GM19372 (cell line): ENCODE data around the gene EPHB1.

ENCODE experiments used
- ATAC-seq: cut with Tn5 transposase; IDR thresholded peaks from one replicate; pipeline ENCODE4 v1.9.1; 2021; ENCODE audit warnings: mild to moderate bottlenecking, low read depth, moderate library complexity; ENCODE audit not compliant: unreplicated experiment

The EPHB1 gene

DNA sequence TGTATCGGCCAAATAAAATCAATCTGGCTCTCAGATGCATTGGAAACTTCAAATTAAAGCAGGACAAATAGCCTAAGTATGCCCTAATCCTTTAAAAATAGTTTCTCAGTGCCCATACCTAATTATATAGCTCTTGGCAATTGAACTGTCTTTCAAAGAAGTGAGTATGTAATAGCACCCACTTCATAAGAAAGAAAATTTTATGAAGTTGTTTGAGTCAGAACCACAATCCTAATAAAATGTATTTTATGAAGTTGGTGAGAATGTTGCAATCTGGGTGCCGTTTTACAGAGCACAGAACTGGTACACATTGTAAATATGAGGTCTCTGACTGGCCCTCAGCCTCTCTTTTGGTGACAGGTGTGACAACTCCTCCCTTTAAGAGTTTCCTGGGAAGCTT lies 45.4 kb downstream of the EPHB1 start:
- no peak for ATAC-seq

DNA sequence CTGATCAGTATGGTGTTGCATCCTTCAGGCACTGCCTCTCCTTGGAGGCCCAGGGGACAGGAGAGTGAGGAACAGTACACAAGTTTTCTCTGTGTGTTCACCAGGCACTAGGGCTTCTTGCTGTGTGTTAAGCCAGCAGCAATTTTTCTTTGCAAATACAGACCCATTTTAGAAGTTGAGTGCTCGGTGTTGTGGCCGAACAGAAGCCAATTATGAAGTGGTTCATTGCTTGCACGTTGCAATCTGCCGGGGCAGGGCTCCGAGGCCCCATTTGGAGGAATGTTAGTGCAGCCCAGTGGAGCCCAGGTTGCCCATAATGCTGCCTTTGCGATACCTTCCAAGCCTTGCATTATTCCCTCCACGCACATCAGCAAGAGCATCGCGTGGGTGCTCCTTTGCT lies 51.0 kb downstream of the EPHB1 start:
- no peak for ATAC-seq

DNA sequence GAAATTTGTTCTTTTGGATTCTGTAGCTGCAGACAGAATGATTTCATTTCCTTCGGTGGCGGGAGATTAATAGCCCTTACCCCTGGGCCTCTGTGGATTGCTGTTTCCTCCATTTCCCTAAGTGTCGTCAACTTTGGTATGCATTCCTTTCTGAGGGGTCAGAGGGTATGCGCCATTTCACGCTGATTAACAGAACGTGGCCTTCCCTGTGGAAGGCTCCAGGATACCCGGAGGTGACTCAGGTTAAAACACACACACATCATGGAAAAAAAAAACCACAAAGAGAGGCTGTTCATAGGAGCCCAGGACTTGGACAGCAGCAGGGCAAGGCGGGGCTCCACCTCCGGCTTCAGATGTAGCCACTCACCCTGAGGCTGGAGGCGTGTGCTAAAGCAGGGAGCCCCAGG lies 51.9 kb downstream of the EPHB1 start:
- no peak for ATAC-seq

DNA sequence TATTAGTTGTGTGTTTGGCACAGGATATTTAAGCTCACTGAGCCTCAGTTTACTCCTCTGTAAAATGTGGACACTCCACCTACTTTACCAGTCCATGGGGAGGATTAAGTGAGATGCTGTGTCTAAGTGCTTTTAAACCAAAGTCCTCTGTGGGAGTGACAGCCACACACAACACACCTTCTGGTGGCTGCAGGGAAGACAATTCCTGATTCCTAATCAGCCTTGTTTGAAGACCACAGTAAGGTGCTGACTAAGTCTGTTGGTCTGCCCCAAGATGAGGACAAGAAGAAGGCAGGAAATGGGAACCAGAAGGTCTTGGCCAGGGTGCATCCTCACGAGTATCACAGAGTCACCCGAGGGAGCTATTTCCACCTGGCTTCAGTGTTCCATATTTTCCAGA lies 52.3 kb downstream of the EPHB1 start:
- no peak for ATAC-seq

DNA sequence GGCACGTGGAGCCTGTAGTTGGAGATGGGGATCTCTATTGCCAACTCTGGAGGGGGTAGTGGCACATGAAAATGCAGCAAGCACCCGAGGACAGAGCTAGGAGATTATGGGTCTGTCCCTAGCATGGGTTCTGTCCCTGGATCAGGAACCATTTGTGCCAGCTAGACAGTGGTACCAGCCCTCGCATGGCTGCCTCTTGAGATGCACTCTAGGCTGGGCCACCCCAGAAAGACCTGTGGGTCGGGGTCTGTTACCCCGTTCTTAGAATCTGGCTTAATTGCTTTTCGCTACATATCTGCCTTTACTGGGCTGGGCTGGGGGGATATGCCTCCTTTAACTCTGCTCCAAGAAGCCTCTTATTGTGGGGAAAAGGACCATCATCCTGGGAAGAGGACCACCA lies 54.5 kb downstream of the EPHB1 start:
- no peak for ATAC-seq

DNA sequence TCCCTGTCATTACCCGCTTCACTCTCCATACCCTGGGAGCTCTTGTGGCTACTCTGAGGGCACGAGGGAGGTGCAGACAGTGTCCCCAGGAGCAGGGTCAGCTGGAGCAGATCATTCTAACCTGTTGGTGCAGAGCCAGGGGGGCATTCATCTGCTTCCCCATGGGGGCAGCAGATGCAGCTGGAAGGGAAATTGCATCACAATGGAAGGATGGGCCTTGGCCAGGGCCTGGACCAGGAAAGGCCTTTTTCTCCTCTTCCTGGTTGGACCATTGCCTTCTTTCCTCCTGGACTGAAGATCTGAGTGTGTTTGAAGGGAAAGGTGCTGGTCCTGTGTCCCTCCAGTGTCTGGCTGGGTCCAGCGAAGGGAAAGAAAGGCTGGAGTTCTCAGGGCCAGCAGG lies 55.7 kb downstream of the EPHB1 start:
- ATAC-seq, result no peak

GRCh38 chr3:134852132-134852531 lies 57.1 kb downstream of the EPHB1 start:
- ATAC-seq, result no peak

DNA sequence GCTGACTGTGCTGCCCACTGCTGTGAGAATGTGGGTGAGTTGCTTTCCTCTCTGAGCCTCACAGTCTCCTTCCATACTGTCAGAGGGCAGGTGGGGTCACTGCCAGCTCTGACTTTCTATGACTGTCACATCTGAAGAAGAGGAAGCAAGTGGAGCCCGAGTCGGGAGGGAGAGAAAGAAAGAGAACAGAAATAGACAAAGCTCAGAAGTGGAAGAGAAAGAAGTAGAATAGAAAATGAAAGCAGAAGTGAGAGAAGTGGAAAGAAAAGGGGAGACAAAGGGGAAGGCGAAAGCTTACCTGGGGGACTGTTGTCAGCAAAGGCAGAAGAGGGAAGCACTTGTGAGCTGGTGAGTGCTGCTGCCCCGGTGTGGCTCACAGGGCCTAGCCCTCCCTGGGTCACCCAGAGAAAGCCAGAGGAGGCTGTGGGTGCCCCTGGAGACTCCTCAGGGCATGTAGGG lies 57.9 kb downstream of the EPHB1 start:
- peak; percentile 96 for ATAC-seq

DNA sequence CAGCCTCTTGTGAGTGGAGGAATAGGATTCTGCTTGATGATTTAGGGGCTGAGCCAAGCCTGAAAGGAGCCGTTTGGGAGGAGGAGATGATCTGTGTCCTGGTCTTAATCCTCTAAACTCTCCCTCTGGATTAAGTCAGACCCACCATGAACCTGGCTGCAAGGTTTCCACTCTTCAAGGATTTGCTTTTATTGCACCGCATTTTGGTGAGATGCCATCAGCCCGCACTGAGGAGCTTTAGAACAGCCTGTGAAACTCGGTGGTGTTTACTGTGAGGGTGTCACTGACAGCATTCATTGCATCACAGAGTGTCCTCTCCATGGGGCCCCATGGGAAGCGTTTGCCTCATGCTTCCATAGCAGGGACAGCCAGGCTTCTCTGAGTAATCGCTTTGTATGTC lies 59.2 kb downstream of the EPHB1 start:
- no peak for ATAC-seq

DNA sequence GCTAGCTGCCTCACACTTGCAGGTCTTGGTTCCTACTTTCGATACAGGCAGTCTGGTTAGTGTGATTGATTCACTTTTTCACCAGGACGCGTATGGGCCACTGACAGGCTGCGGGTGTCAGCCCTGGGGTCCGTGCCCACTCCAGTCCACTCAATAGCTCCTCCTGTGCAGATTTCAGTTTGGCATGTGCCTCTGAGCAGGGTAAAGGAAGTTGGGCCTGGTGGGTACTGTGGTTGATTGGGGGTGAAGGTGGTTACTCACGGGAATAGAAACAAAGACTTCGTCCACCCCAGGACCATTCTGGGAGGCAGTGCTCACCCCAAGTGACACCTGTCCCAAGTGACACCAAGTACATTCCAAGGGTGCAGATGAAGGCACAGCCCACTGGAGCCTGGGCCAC lies 62.3 kb downstream of the EPHB1 start:
- ATAC-seq, result no peak

DNA sequence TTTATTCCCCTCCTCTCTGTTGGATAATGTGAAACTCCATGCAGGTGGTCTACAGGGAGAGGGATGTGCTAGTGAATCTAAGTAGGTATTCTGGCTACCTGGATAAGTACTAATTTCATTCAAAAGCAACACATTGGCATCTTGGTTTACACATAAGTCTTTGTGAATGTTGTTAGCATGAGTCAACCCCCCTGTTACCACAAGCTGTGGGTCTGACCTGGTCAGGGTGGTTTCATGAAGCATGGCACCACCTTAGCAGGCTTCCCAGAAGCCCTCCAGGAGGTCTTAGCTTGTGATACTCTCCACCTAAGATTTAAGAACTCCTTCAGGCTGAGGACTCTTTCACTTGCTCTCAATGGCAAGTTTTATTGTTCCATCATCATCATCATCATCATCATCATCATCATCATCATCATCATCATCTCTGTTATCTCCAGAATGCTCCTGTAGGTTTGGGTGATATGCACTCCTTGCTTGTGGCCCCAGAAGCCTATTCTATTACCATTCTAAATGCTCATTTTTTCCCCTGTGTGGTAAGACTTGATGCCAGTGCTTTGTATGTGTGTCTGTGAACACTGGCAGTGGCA lies 62.8 kb downstream of the EPHB1 start:
- no peak for ATAC-seq

- no peak for ATAC-seq
Measured at GRCh38 chr3:134858441-134859035, 63.5 kb downstream of the EPHB1 start.

DNA sequence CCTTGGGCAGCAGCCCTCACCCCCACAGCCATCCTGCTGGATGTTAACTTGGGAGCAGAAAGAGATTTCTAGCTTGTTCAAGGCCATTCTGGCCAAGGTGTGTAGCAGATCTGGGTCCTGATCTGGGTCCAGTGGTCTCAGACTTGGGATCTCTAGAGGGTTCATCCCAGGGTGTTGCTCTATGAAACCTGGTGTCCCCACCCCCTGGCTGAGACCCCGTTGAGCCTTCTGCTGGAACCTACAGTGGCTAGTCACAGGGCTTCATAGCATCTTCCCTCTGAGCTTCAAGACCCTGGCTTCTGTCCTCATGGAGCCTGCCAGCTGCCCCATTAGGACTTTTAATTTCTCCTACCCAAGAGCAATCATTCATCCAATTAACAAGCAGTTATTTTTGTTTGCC lies 64.3 kb downstream of the EPHB1 start:
- no peak for ATAC-seq

GRCh38 chr3:134860141-134860540 lies 65.1 kb downstream of the EPHB1 start:
- no peak for ATAC-seq

GRCh38 chr3:134863915-134864314 lies 68.9 kb downstream of the EPHB1 start:
- no peak for ATAC-seq

DNA sequence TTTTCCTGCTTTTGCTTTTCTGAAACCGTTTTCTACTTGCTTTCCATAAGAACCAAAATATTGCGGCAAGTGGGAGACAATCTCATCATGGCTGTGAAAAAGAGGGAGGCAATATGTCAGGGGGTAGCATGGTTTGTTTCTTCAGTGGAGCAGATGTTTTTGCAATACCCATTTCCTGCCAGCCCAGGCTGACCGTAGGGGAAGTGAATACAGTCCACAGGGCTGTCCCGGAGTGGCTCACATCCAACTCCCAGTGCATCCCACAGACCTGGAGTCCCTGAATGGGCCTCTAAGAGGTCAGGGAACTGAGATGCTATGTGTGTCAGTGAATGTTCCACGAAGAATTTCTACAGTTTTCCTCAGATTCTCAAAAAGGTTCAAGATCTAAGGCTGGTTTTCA lies 69.6 kb downstream of the EPHB1 start:
- ATAC-seq, result no peak

DNA sequence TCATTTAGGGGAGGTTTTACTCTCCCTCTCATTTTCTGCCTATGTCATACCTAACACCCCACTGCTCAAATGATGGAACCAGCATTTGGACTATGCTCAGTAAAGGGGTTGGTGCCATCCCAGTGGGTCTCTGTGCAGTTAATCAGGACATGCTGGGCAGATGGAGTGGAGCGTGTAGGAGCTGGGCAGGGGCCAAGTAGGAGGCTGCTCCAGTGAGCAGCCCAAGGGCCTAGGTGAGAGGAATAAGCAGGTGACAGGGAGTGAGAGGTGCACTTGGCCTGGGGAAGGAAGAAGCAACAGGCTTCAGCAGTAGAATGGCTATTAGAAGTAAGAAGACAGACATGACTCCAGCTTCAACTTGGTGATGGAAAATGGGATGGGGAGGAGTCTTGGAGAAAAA lies 72.2 kb downstream of the EPHB1 start:
- ATAC-seq, result no peak

DNA sequence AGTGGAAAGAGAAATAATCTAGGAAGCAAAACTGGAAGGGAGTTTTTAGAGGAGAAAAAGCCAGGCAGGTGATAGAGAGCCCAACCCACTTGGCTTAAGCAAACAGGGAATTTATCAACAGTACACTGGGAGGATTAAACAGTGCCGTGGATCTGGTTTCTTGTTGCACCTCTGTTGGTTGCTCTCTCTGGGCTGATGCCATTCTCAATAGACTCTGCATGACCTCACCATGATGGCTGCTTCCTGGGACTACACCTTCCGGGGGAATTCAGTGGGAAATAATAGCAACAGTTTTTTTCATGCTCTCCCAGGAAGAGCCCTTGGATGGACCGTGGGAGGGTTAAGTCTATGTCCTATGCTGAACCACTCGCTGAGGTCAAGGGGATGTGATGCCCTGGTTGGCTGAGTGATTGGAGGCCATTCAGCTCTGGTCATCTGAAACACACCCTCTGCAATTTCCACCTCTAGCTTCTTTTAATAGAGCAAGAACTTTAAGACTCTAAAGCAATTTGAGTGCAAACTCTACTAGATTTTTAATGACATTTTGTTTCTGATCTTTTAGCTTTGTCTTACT lies 74.2 kb downstream of the EPHB1 start:
- ATAC-seq, result no peak

DNA sequence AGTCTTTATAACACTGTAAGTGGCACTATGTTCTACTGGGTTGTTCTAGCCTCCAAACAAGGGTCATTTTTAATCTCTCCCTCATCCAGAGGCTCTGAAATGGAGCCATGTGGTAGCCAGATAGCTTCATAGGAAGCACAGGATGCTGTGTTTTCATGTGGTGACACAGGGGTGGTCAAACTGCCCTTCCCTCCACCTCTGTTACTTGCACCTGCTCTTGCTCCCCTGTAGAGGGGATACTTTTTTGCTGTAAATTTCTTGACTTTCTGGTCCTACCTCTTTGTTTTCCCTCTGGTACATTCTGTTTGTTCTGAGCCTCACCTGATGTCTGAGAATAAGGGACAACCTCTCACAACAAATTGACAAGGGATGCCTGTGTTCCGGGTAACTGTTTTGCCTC lies 76.8 kb downstream of the EPHB1 start:
- ATAC-seq, result no peak

DNA sequence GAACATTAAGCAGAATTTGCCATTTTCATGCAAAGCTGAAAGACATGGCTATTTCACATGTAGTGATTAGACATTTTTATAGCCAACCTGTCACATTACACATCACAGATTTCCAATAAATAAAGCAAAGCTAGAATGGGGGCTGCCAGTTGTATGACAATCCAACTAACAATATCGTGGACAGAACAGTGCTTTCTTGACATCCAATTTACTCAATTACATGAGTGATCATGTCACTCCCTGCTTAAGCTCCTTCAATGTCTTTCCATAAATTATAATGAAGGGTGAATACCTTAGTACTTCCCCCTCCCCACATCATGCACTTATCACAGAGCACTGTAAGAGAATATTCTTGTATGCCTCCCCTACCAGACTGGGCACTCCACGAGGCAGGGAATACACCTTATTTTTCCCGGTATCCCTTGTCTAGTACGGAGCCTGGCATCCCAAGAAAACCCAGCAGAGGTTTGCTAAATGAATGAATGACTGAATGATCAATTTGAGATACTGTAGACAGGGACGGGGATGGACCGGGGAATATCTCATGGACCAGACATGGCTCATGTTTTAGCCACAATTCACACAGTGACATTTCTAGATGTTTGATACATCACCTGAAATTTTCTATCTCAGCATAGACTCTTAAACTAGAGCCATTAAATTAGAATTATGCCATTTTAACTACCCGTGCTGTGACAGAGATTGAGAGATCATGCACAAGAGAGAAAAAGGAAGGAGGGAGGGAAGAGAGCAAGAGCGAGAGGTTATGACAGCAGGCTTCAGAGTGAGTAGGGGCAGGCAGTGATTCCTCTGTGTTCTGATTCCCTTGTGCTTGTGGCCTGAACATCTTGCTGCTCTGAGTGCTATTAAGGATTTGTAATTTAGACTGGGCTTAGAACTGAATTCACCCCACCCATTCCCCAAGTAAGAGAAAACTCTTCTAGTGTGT lies 77.7 kb downstream of the EPHB1 start:
- ATAC-seq, result no peak

- no peak for ATAC-seq
Measured at GRCh38 chr3:134873789-134874188, 78.7 kb downstream of the EPHB1 start.
